Measurements from ENCODE around the gene SYNGAP1. TPM values are rescaled to one million over a fixed set of nuclear protein-coding genes. Genes with fewer than 3 reads are reported as not detected.

The SYNGAP1 gene
- total and polyA plus RNA-seq, 4 donors = 0.32 to 1.8 (median 1.1) TPM

DNA sequence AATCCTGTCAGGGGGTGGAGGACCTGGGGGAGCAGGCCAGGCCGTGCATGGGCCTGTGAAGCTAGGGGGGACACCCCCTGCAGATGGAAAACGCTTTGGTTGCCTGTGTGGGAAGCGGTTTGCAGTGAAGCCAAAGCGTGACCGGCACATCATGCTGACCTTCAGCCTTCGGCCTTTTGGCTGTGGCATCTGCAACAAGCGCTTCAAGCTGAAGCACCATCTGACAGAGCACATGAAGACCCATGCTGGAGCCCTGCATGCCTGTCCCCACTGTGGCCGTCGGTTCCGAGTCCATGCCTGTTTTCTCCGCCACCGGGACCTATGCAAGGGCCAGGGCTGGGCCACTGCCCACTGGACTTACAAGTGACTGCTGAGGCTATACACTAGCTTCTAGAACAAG is 36.3 kb downstream of the SYNGAP1 start:
- TF ChIP-seq SP1 (IDR thresholded peaks at IDR 0.05) (no peak), GABPA (IDR thresholded peaks at IDR 0.05 in 1 of 2, conservative IDR thresholded peaks at IDR 0.05 in 1 of 2) (no peak), JUND (IDR thresholded peaks at IDR 0.05) (no peak)
- 93% methylated on average over 12 of the region's 12 CpGs for WGBS
- peaks cover 0 to 4% (median 1%) of the 10 kb centered on the region in 4 donors for H3K36me3 ChIP-seq (ENCODE audit: control insufficient read depth in 4 of 4, insufficient read depth in 3 of 4, low read depth in 1 of 4, low read length in 3 of 4)
- peaks cover 4 to 12% (median 8%) of the 10 kb centered on the region in 4 donors for H3K4me1 ChIP-seq (ENCODE audit: control insufficient read depth in 4 of 4, insufficient read depth in 4 of 4, low read length in 3 of 4)
- H3K27me3 ChIP-seq (ENCODE audit: control insufficient read depth in 4 of 4, insufficient read depth in 4 of 4, low read length in 3 of 4) = no peaks in the 10 kb centered on the region
- H3K27ac ChIP-seq (ENCODE audit: low read depth in 1 of 2, low read length in 2 of 2) = no peak overlapping the region
- H3K9ac ChIP-seq (ENCODE audit: low read depth in 1 of 2, low read length in 2 of 2) = no peak overlapping the region
- H3K4me3 ChIP-seq (ENCODE audit: low read depth in 1 of 3, low read length in 3 of 3) = no peak overlapping the region
- DNase-seq (ENCODE audit: low spot score) = no peak
- no peaks in the 10 kb centered on the region for H3K9me3 ChIP-seq (ENCODE audit: control insufficient read depth in 4 of 4, low read length in 3 of 4)

DNA sequence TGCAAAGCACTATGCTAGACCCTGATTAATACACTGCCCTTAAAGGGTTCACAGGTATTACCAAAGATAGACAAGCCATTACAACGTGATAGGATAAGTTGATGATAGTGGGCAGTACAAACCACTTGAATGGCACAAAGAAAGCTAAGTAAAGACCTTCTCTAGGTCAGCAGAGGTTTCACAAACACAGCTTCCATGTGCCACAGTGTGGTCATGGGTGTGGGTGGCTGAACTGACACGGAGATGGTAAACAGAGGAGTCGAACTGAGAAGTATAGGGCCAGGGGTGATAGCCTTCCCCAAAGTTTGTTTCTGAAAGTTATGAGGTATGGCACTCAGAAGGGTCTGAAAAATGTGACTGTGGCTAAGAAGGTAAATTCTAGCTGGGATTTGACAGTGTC is 38.8 kb downstream of the SYNGAP1 start:
- no peak overlapping the region for H3K4me3 ChIP-seq (ENCODE audit: low read depth in 1 of 3, low read length in 3 of 3)
- H3K9ac ChIP-seq (ENCODE audit: low read depth in 1 of 2, low read length in 2 of 2) = no peak overlapping the region
- no peak for TF ChIP-seq YY1 (IDR thresholded peaks at IDR 0.05)
- TF ChIP-seq HNF4A (conservative IDR thresholded peaks at IDR 0.05) = no peak
- TF ChIP-seq CTCF (IDR thresholded peaks at IDR 0.05; ENCODE audit: low read depth, low read length, missing input control) = no peak
- no peak for TF ChIP-seq MAX (IDR thresholded peaks at IDR 0.05)
- TF ChIP-seq, protein P1, sequence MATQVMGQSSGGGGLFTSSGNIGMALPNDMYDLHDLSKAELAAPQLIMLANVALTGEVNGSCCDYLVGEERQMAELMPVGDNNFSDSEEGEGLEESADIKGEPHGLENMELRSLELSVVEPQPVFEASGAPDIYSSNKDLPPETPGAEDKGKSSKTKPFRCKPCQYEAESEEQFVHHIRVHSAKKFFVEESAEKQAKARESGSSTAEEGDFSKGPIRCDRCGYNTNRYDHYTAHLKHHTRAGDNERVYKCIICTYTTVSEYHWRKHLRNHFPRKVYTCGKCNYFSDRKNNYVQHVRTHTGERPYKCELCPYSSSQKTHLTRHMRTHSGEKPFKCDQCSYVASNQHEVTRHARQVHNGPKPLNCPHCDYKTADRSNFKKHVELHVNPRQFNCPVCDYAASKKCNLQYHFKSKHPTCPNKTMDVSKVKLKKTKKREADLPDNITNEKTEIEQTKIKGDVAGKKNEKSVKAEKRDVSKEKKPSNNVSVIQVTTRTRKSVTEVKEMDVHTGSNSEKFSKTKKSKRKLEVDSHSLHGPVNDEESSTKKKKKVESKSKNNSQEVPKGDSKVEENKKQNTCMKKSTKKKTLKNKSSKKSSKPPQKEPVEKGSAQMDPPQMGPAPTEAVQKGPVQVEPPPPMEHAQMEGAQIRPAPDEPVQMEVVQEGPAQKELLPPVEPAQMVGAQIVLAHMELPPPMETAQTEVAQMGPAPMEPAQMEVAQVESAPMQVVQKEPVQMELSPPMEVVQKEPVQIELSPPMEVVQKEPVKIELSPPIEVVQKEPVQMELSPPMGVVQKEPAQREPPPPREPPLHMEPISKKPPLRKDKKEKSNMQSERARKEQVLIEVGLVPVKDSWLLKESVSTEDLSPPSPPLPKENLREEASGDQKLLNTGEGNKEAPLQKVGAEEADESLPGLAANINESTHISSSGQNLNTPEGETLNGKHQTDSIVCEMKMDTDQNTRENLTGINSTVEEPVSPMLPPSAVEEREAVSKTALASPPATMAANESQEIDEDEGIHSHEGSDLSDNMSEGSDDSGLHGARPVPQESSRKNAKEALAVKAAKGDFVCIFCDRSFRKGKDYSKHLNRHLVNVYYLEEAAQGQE (IDR thresholded peaks at IDR 0.05) = no peak
- no peak for TF ChIP-seq NR2F2 (IDR thresholded peaks at IDR 0.05)
- no peak for TF ChIP-seq JUND (IDR thresholded peaks at IDR 0.05)
- TF ChIP-seq RAD21 (IDR thresholded peaks at IDR 0.05) = no peak
- no peak for TF ChIP-seq RXRA (IDR thresholded peaks at IDR 0.05)
- no peak for TF ChIP-seq ZBTB33 (IDR thresholded peaks at IDR 0.05)
- TF ChIP-seq HNF4G (IDR thresholded peaks at IDR 0.05) = no peak
- no peak for TF ChIP-seq EGR1 (IDR thresholded peaks at IDR 0.05; ENCODE audit: low read depth in 2 of 2)
- TF ChIP-seq FOXA2 (IDR thresholded peaks at IDR 0.05) = no peak
- TF ChIP-seq FOXA1 (IDR thresholded peaks at IDR 0.05) = no peak
- no peak for TF ChIP-seq TAF1 (conservative IDR thresholded peaks at IDR 0.05)
- no peak for TF ChIP-seq GABPA (IDR thresholded peaks at IDR 0.05 in 1 of 2, conservative IDR thresholded peaks at IDR 0.05 in 1 of 2)
- H3K27me3 ChIP-seq (ENCODE audit: control insufficient read depth in 4 of 4, insufficient read depth in 4 of 4, low read length in 3 of 4) = no peaks in the 10 kb centered on the region
- H3K27ac ChIP-seq (ENCODE audit: low read depth in 1 of 2, low read length in 2 of 2) = no peak overlapping the region
- H3K9me3 ChIP-seq (ENCODE audit: control insufficient read depth in 4 of 4, low read length in 3 of 4) = no peaks in the 10 kb centered on the region
- H3K36me3 ChIP-seq (ENCODE audit: control insufficient read depth in 4 of 4, insufficient read depth in 3 of 4, low read depth in 1 of 4, low read length in 3 of 4) = peaks cover 0 to 4% (median 1%) of the 10 kb centered on the region in 4 donors
- no peak for DNase-seq (ENCODE audit: low spot score)
- WGBS = 68% methylated on average over 3 of the region's 3 CpGs
- H3K4me1 ChIP-seq (ENCODE audit: control insufficient read depth in 4 of 4, insufficient read depth in 4 of 4, low read length in 3 of 4) = peaks cover 4 to 9% (median 6%) of the 10 kb centered on the region in 4 donors

All from liver (tissue), 9 donors.